ENCODE measurements around the gene MEG3. TPM values are rescaled to one million over a fixed set of nuclear protein-coding genes. Genes with fewer than 3 reads are reported as not detected.
A peak's percentile ranks its signal among the peaks of the same experiment; 100 is the strongest.

MEG3 gene
- total and polyA plus RNA-seq, 2 of the 8 experiments (the other 6 are each of a cell fraction or from before 2014, with no cell fraction given) = 0.17 to 1.1 TPM

DNA sequence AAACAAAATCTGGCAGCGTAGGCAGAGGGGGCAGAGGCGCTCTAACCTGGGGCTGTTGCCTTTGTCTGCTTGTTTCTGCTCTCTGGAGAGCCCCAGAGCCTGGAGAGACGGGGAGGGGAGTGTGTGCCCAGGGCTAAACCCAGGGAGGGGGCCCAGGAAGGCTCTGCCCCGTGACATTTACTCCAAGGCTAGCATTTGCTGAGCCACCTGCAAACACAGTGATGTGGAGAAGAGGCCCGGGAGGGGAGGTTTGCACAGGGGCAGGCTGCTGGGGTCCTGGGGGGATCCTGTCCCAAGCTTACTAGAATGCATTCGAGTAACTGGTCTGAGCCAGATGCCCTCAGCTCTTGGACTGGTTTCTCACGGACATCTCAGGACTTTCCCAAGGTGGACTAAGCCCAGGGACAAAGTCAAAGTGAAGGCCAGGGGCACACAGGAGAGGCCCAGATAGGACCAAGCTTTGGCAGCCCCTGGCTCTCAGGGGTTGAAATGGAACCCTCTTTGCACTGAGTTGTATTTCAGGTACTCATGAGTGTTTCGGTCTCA lies 12.0 kb downstream of the MEG3 start:
- DNase-seq (ENCODE audit: low read depth in 1 of 2, low spot score in 2 of 2) (no peak), FAIRE-seq (no peak)
- CTCF ChIA-PET (ENCODE audit: partially characterized antibody) = interaction anchor here (1.0 kb wide), 2 partner anchors 10 to 127 kb away, joined by 3 read pairs; no protein-coding TSS in a partner anchor
- Histone ChIP-seq H3K56ac (replicated peaks; ENCODE audit: insufficient read length, low read depth, low read length) (no peak overlapping the region), H3K4me3 (ENCODE audit: extremely low read depth in 1 of 4, insufficient read depth in 2 of 4, low read depth in 3 of 4, low read length in 4 of 4) (no peak overlapping the region), H4K20me1 (replicated peaks in 1 of 2; ENCODE audit: control insufficient read depth in 1 of 2, insufficient read depth in 2 of 2, low read length in 2 of 2) (no peaks in the 10 kb centered on the region), H3K4me1 (replicated peaks in 1 of 4; ENCODE audit: control insufficient read depth in 3 of 4, insufficient read depth in 4 of 4, low read length in 3 of 4) (peaks cover 0 to 33% (median 22%) of the 10 kb centered on the region in 4 experiments; a peak in 6 of 7 replicates), H4K5ac (ENCODE audit: insufficient read length, low read depth, low read length) (no peak overlapping the region), H3K9me3 (ENCODE audit: insufficient read depth in 2 of 2, low read depth in 1 of 2, low read length in 1 of 2) (no peaks in the 10 kb centered on the region), H4K91ac (replicated peaks; ENCODE audit: insufficient read length, low read length) (no peak overlapping the region), H3K18ac (ENCODE audit: extremely low read depth, low read length) (peak overlapping the region; percentile 19; the same call in 1 of the 2 replicates), H2BK120ac (replicated peaks; ENCODE audit: low read depth, low read length) (peak overlapping the region; percentile 45), H3K79me2 (ENCODE audit: control insufficient read depth in 1 of 2, insufficient read depth in 2 of 2, low read length in 2 of 2) (no peaks in the 10 kb centered on the region), H3K9ac (replicated peaks in 1 of 4; ENCODE audit: extremely low read depth in 1 of 4, low read depth in 3 of 4, low read length in 3 of 4) (no peak overlapping the region), H3K23ac (ENCODE audit: insufficient read length) (no peak overlapping the region), H3K14ac (ENCODE audit: insufficient read length) (no peak overlapping the region), H2BK20ac (ENCODE audit: low read length) (no peak overlapping the region), H3K23me2 (ENCODE audit: low read depth, low read length) (no peaks in the 10 kb centered on the region), H2BK15ac (ENCODE audit: low read length) (0 out of 2 replicates have a peak overlapping the region, but pooled peaks have one; percentile 31), H2BK5ac (ENCODE audit: low read depth, low read length) (no peak overlapping the region), H3K4ac (replicated peaks; ENCODE audit: insufficient read length, low read depth, low read length) (no peak overlapping the region), H3K27me3 (replicated peaks in 1 of 4; ENCODE audit: control insufficient read depth in 3 of 4, extremely low read depth in 1 of 4, insufficient read depth in 3 of 4, low read length in 3 of 4) (no peaks in the 10 kb centered on the region; a peak in 2 of 7 replicates), H3K4me2 (ENCODE audit: insufficient read depth in 1 of 2, low read depth in 2 of 2, low read length in 2 of 2) (no peak overlapping the region), H2AK5ac (ENCODE audit: low read depth, low read length) (no peak overlapping the region), H3K36me3 (ENCODE audit: control insufficient read depth in 2 of 4, insufficient read depth in 4 of 4, low read length in 3 of 4) (no peaks in the 10 kb centered on the region), H2BK12ac (ENCODE audit: low read depth, low read length) (peak overlapping the region; percentile 55; the same call in 1 of the 2 replicates), H3K27ac (ENCODE audit: low read depth, low read length) (no peak overlapping the region), H3K79me1 (ENCODE audit: low read depth, low read length) (no peaks in the 10 kb centered on the region), H4K8ac (ENCODE audit: extremely low read depth, insufficient read depth, low read length) (peak overlapping the region; percentile 4; the same call in 1 of the 2 replicates), H2AFZ (ENCODE audit: low read length) (no peak overlapping the region)
- 90% methylated on average over 8 of the region's 8 CpGs; no CpG with 5 or more reads in 1 of the 2 experiments for WGBS, 2 experiments (ENCODE audit: extremely low coverage in 1 of 2, insufficient coverage in 1 of 2, insufficient read length in 1 of 2, insufficient replicate concordance in 2 of 2, low coverage in 1 of 2, low lambda C conversion rate in 2 of 2, missing lambda C conversion rate in 1 of 2)
- POLR2A ChIA-PET (ENCODE audit: partially characterized antibody) = no interaction called here
- TF ChIP-seq HDAC6 (IDR thresholded peaks at IDR 0.05; ENCODE audit: low read depth, low read length) = no peak
- TF ChIP-seq EGR1 (IDR thresholded peaks at IDR 0.05; ENCODE audit: borderline replicate concordance, low read depth, low read length) = no peak
- TF ChIP-seq CHD1 (IDR thresholded peaks at IDR 0.05; ENCODE audit: low read depth, low read length) = no peak
- no peak for TF ChIP-seq JUND (IDR thresholded peaks at IDR 0.05; ENCODE audit: low read length)
- TF ChIP-seq TAF7 (optimal IDR thresholded peaks at IDR 0.05; ENCODE audit: borderline replicate concordance, low read depth, low read length) = no peak
- TF ChIP-seq SP1 (IDR thresholded peaks at IDR 0.05; ENCODE audit: low read depth, low read length) = no peak
- TF ChIP-seq, protein P1, sequence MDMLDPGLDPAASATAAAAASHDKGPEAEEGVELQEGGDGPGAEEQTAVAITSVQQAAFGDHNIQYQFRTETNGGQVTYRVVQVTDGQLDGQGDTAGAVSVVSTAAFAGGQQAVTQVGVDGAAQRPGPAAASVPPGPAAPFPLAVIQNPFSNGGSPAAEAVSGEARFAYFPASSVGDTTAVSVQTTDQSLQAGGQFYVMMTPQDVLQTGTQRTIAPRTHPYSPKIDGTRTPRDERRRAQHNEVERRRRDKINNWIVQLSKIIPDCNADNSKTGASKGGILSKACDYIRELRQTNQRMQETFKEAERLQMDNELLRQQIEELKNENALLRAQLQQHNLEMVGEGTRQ (IDR thresholded peaks at IDR 0.05; ENCODE audit: low read length) = no peak
- TF ChIP-seq SP2 (IDR thresholded peaks at IDR 0.05; ENCODE audit: low read length) = no peak
- no peak for TF ChIP-seq JUN (IDR thresholded peaks at IDR 0.05; ENCODE audit: low read depth, low read length)
- TF ChIP-seq KDM5A (IDR thresholded peaks at IDR 0.05; ENCODE audit: low read length) = no peak
- TF ChIP-seq, protein P2, sequence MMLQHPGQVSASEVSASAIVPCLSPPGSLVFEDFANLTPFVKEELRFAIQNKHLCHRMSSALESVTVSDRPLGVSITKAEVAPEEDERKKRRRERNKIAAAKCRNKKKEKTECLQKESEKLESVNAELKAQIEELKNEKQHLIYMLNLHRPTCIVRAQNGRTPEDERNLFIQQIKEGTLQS (IDR thresholded peaks at IDR 0.05; ENCODE audit: insufficient read depth, low read depth, low read length) = no peak
- TF ChIP-seq POLR2A (IDR thresholded peaks at IDR 0.05; ENCODE audit: control extremely low read depth in 1 of 2, low read depth in 2 of 2, low read length in 2 of 2) = no peak

All from H1 (cell line).